Trophoblast cell (in vitro differentiated cells and primary cell): ENCODE measurements around the gene ARRDC5.
"Not testable (repeated sequence)": the region's sequence is repeated elsewhere in the genome, so short reads cannot be mapped to it uniquely, and the experiment has no call there.

Experiments
- DNase-seq, 2 donors: peaks; one replicate each; pipeline ENCODE4 v3.0.0-alpha.2; 2016
- H2AFZ ChIP-seq: 2 replicates; pipeline ENCODE4 v1.6.1; 2013; ENCODE audit warnings: low read length, moderate library complexity, mild to moderate bottlenecking; ENCODE audit not compliant: insufficient read depth, poor library complexity
- H2AK5ac ChIP-seq: 2 replicates; pipeline ENCODE4 v1.6.1; 2013; ENCODE audit warnings: mild to moderate bottlenecking, low read length
- H2BK120ac ChIP-seq: 2 replicates; pipeline ENCODE4 v1.6.1; 2013; ENCODE audit warnings: low read length, mild to moderate bottlenecking, moderate library complexity; ENCODE audit not compliant: insufficient read depth, poor library complexity
- H2BK12ac ChIP-seq: 2 replicates; pipeline ENCODE4 v1.6.1; 2013; ENCODE audit warnings: mild to moderate bottlenecking, low read length, moderate library complexity
- H2BK5ac ChIP-seq: 2 replicates; pipeline ENCODE4 v1.6.1; 2013; ENCODE audit warnings: low read length, low read depth, moderate library complexity, mild to moderate bottlenecking; ENCODE audit not compliant: poor library complexity
- H3K14ac ChIP-seq: 2 replicates; pipeline ENCODE4 v1.6.1; 2013; ENCODE audit warnings: mild to moderate bottlenecking, low read length
- H3K18ac ChIP-seq: 2 replicates; pipeline ENCODE4 v1.6.1; 2013; ENCODE audit warnings: mild to moderate bottlenecking, low read length
- H3K23ac ChIP-seq: 2 replicates; pipeline ENCODE4 v1.6.1; 2013; ENCODE audit warnings: low read length
- H3K27ac ChIP-seq: 2 replicates; pipeline ENCODE4 v1.5.1; 2013; ENCODE audit warnings: low read depth, mild to moderate bottlenecking, inconsistent platforms, low read length, moderate library complexity
- H3K27me3 ChIP-seq: 2 replicates; pipeline ENCODE4 v1.6.1; 2013; ENCODE audit warnings: inconsistent platforms, mild to moderate bottlenecking, low read length, moderate library complexity; ENCODE audit not compliant: insufficient read depth
- H3K36me3 ChIP-seq, 2 experiments: 1 replicate in 1 of 2; 2 replicates in 1 of 2; pipeline ENCODE4 v1.6.1; 2013; ENCODE audit warnings: low read length in 2 of 2, mild to moderate bottlenecking in 2 of 2, moderate library complexity in 1 of 2; ENCODE audit not compliant: insufficient read depth in 2 of 2, control insufficient read depth in 1 of 2
- H3K4ac ChIP-seq: 2 replicates; pipeline ENCODE4 v1.6.1; 2013; ENCODE audit warnings: low read depth, mild to moderate bottlenecking, low read length, moderate library complexity
- H3K4me1 ChIP-seq, 2 experiments: 1 replicate in 1 of 2; 2 replicates in 1 of 2; pipeline ENCODE4 v1.6.1; 2013; ENCODE audit warnings: low read length in 2 of 2, mild to moderate bottlenecking in 2 of 2, moderate library complexity in 1 of 2; ENCODE audit not compliant: insufficient read depth in 2 of 2, control insufficient read depth in 1 of 2
- H3K4me2 ChIP-seq: 2 replicates; pipeline ENCODE4 v1.6.1; 2013; ENCODE audit warnings: inconsistent platforms, mild to moderate bottlenecking, low read length, moderate library complexity
- H3K4me3 ChIP-seq: 2 replicates; pipeline ENCODE4 v1.5.1; 2013; ENCODE audit warnings: mild to moderate bottlenecking, low read depth, low read length, inconsistent platforms
- H3K79me1 ChIP-seq: one replicate; pipeline ENCODE4 v1.6.1; 2013; ENCODE audit warnings: low read length
- H3K79me2 ChIP-seq: 2 replicates; pipeline ENCODE4 v1.6.1; 2013; ENCODE audit warnings: low read length, mild to moderate bottlenecking; ENCODE audit not compliant: control insufficient read depth, insufficient read depth, poor library complexity
- H3K9ac ChIP-seq: 2 replicates; pipeline ENCODE4 v1.6.1; 2013; ENCODE audit warnings: mild to moderate bottlenecking, low read length
- H3K9me3 ChIP-seq: 2 replicates; pipeline ENCODE4 v1.6.1; 2013; ENCODE audit warnings: low read depth, mild to moderate bottlenecking, control low read depth, inconsistent platforms, low read length; ENCODE audit not compliant: insufficient read depth
- H4K12ac ChIP-seq: 2 replicates; pipeline ENCODE4 v1.6.1; 2013; ENCODE audit warnings: low read depth, mild to moderate bottlenecking, low read length, moderate library complexity
- H4K8ac ChIP-seq: 2 replicates; pipeline ENCODE4 v1.6.1; 2013; ENCODE audit warnings: low read depth, mild to moderate bottlenecking, low read length, moderate library complexity
- H4K91ac ChIP-seq: one replicate; pipeline ENCODE4 v1.6.1; 2013; ENCODE audit warnings: low read depth, mild to moderate bottlenecking, low read length, moderate library complexity
- WGBS: extraction: QIAGEN DNeasy Blood & Tissue Kit; methylation state at CpG from one replicate; pipeline ENCODE4 v1.1.7; 2013; ENCODE audit warnings: missing lambda C conversion rate; ENCODE audit not compliant: insufficient read length, insufficient coverage; ENCODE audit errors: extremely low coverage; 5-methylcytosine and 5-hydroxymethylcytosine counted together

ARRDC5 gene

DNA sequence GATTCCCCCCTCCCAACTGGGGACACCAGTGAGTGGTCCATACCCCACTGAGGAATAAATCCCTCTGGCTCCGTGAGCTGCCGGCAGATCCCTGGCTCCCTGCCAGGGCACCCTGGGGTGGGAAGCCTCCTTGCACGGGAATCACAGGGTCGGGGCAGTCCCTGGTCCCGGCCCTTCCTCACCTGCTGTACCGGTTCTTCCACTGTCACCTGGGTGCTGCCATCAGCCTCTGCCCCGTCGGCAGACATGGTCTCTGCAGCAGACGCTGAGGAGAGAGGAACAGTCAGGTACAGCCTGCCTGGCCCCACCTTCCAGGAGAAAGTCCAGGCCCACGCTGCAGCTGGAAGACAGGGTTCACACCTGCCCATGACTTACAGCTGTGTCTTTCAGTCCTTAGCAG is 41.5 kb downstream of the ARRDC5 start:
- no CpG with 5 or more reads among the region's 10 CpGs for WGBS
- no peak overlapping the region for H3K4me3 ChIP-seq

GRCh38 chr19:4859697-4860096 is 43.0 kb downstream of the ARRDC5 start:
- H3K79me2 ChIP-seq = no peaks in the 10 kb centered on the region
- H3K4ac ChIP-seq = no peak overlapping the region
- no peak overlapping the region for H3K4me2 ChIP-seq
- no peak overlapping the region for H3K23ac ChIP-seq
- H2AFZ ChIP-seq = no peak overlapping the region
- H3K14ac ChIP-seq = no peak overlapping the region
- H4K8ac ChIP-seq = no peak overlapping the region
- no peak overlapping the region for H3K4me3 ChIP-seq
- peaks cover 45 to 58% of the 10 kb centered on the region in 2 experiments for H3K36me3 ChIP-seq
- WGBS = no CpG with 5 or more reads among the region's 11 CpGs
- no peaks in the 10 kb centered on the region for H3K9me3 ChIP-seq
- no peaks in the 10 kb centered on the region for H3K27me3 ChIP-seq
- H3K27ac ChIP-seq = no peak overlapping the region
- H3K9ac ChIP-seq = no peak overlapping the region
- H3K79me1 ChIP-seq = no peaks in the 10 kb centered on the region
- no peak overlapping the region for H2AK5ac ChIP-seq
- H3K18ac ChIP-seq = no peak overlapping the region
- no peak overlapping the region for H2BK5ac ChIP-seq
- H2BK120ac ChIP-seq = no peak overlapping the region
- no peak overlapping the region for H2BK12ac ChIP-seq
- DNase-seq = no peak
- H4K12ac ChIP-seq = no peak overlapping the region
- H3K4me1 ChIP-seq = peaks cover 4% of the 10 kb centered on the region in 2 experiments
- H4K91ac ChIP-seq = no peak overlapping the region

More for the DNA sequence above, 41.5 kb downstream of the ARRDC5 start:
- no peaks in the 10 kb centered on the region for H3K27me3 ChIP-seq
- no peak overlapping the region for H3K4ac ChIP-seq
- H3K23ac ChIP-seq = no peak overlapping the region
- H3K27ac ChIP-seq = no peak overlapping the region
- no peak overlapping the region for H2AK5ac ChIP-seq
- no peaks in the 10 kb centered on the region for H3K79me2 ChIP-seq
- H3K14ac ChIP-seq = no peak overlapping the region
- no peak overlapping the region for H2AFZ ChIP-seq
- H4K12ac ChIP-seq = no peak overlapping the region
- H3K36me3 ChIP-seq = peaks cover 35 to 47% of the 10 kb centered on the region in 2 experiments
- no peak overlapping the region for H2BK120ac ChIP-seq
- H2BK5ac ChIP-seq = no peak overlapping the region
- H3K18ac ChIP-seq = no peak overlapping the region
- DNase-seq = peak; percentile 69 to 76
- no peaks in the 10 kb centered on the region for H3K79me1 ChIP-seq
- H3K4me1 ChIP-seq = peaks cover 4% of the 10 kb centered on the region in 2 experiments
- no peak overlapping the region for H2BK12ac ChIP-seq
- no peak overlapping the region for H3K4me2 ChIP-seq
- no peak overlapping the region for H3K9ac ChIP-seq
- H3K9me3 ChIP-seq = no peaks in the 10 kb centered on the region
- no peak overlapping the region for H4K8ac ChIP-seq
- H4K91ac ChIP-seq = no peak overlapping the region

DNA sequence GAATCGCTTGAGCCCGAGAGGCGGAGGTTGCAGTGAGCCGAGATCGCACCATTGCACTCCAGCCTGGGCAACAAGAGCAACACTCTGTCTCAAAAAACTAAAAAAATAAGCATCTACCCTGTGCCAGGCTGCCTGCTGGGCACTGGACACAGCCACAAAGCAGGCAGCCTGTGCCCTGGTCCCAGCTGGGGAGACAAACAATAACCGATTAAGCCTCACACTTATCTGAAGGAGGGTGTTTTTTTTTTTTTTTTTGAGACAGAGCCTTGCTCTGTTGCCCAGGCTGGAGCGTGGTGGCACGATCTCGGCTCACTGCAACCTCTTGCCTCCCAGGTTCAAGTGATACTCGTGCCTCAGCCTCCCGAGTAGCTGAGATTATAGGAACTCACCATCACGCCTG is 46.2 kb downstream of the ARRDC5 start:
- not testable (repeated sequence) for H2BK120ac ChIP-seq, H3K4me1 ChIP-seq, H3K4me3 ChIP-seq, H3K27ac ChIP-seq, H3K4me2 ChIP-seq, H2BK5ac ChIP-seq, DNase-seq, H4K12ac ChIP-seq, H3K79me2 ChIP-seq, H2AFZ ChIP-seq, H3K79me1 ChIP-seq, H3K4ac ChIP-seq, H4K91ac ChIP-seq, H3K18ac ChIP-seq, H3K27me3 ChIP-seq, H2AK5ac ChIP-seq, H3K14ac ChIP-seq, H2BK12ac ChIP-seq, H4K8ac ChIP-seq, H3K23ac ChIP-seq, H3K9ac ChIP-seq, H3K9me3 ChIP-seq
- peaks cover 55 to 69% of the 10 kb centered on the region in 2 experiments for H3K36me3 ChIP-seq
- no CpG with 5 or more reads among the region's 12 CpGs for WGBS

GRCh38 chr19:4853506-4853905 is 49.2 kb downstream of the ARRDC5 start:
- not testable (repeated sequence) for DNase-seq, H3K79me1 ChIP-seq, H3K4ac ChIP-seq, H2AFZ ChIP-seq, H4K12ac ChIP-seq, H2AK5ac ChIP-seq, H3K4me1 ChIP-seq, H2BK5ac ChIP-seq, H3K9me3 ChIP-seq, H3K27me3 ChIP-seq, H3K4me2 ChIP-seq, H3K23ac ChIP-seq, H4K8ac ChIP-seq, H3K27ac ChIP-seq, H2BK12ac ChIP-seq, H2BK120ac ChIP-seq, H3K14ac ChIP-seq, H3K4me3 ChIP-seq, H4K91ac ChIP-seq, H3K9ac ChIP-seq, H3K79me2 ChIP-seq, H3K18ac ChIP-seq
- peaks cover 47 to 59% of the 10 kb centered on the region in 2 experiments for H3K36me3 ChIP-seq
- WGBS = no CpG with 5 or more reads among the region's 8 CpGs
